SU-DHL-6 (cell line): Measurements from ENCODE around the gene PRKN.

ENCODE experiments used
- H2AFZ ChIP-seq: fragments of 200-600 bp; sonication (generic); 2 replicates; pipeline ENCODE4 v1.6.1; 2014; ENCODE audit warnings: low read depth, mild to moderate bottlenecking, moderate library complexity, mixed read lengths, antibody characterized with exemption, low read length; ENCODE audit not compliant: severe bottlenecking
- H3F3A ChIP-seq: fragments of 200-600 bp; shearing (Covaris generic); 2 replicates; pipeline ENCODE4 v1.6.0; 2016; ENCODE audit warnings: antibody characterized with exemption, mild to moderate bottlenecking; ENCODE audit not compliant: insufficient read depth
- H3K27ac ChIP-seq: fragments of 200-600 bp; sonication (generic); 2 replicates; pipeline ENCODE4 v1.5.1; 2016; ENCODE audit warnings: low read depth, mild to moderate bottlenecking, low read length, moderate library complexity, mixed read lengths
- H3K27me3 ChIP-seq: fragments of 200-600 bp; sonication (generic), shearing (Covaris generic); 2 replicates; pipeline ENCODE4 v1.6.0; 2014; ENCODE audit warnings: mild to moderate bottlenecking, low read length
- H3K36me3 ChIP-seq: fragments of 200-600 bp; sonication (generic); 2 replicates; pipeline ENCODE4 v1.6.1; 2014; ENCODE audit warnings: mild to moderate bottlenecking, low read length, mixed read lengths
- H3K4me2 ChIP-seq: fragments of 300-600, 200-600 bp; shearing (Covaris generic), sonication (generic); 2 replicates; pipeline ENCODE4 v1.6.0; 2014; ENCODE audit warnings: low read length, low read depth, mild to moderate bottlenecking; ENCODE audit not compliant: poor library complexity, severe bottlenecking
- H3K4me3 ChIP-seq: fragments of 200-600 bp; sonication (generic); 2 replicates; pipeline ENCODE4 v1.5.1; 2014; ENCODE audit warnings: antibody characterized with exemption, low read length, mild to moderate bottlenecking, mixed read lengths; ENCODE audit not compliant: insufficient read depth, poor library complexity, severe bottlenecking
- H3K79me2 ChIP-seq: fragments of 200-600 bp; sonication (generic); 2 replicates; pipeline ENCODE4 v1.6.1; 2014; ENCODE audit warnings: mild to moderate bottlenecking, low read length, moderate library complexity; ENCODE audit not compliant: insufficient read depth
- H3K9ac ChIP-seq: fragments of 200-600 bp; sonication (generic); 2 replicates; pipeline ENCODE4 v1.7.0; 2014; ENCODE audit warnings: mild to moderate bottlenecking, low read length
- H3K9me2 ChIP-seq: fragments of 200-600 bp; sonication (generic); replicated peaks from 2 replicates; pipeline ENCODE4 v1.6.1; 2014; ENCODE audit warnings: low read length; ENCODE audit not compliant: insufficient read depth
- H3K9me3 ChIP-seq: fragments of 200-600 bp; sonication (generic); 2 replicates; pipeline ENCODE4 v1.6.1; 2014; ENCODE audit warnings: low read length, mixed read lengths; ENCODE audit not compliant: insufficient read depth
- H4K20me1 ChIP-seq: fragments of 200-600 bp; sonication (generic); 2 replicates; pipeline ENCODE4 v1.6.1; 2014; ENCODE audit warnings: low read depth, mild to moderate bottlenecking, antibody characterized with exemption, low read length, moderate library complexity, mixed read lengths
- EZH2phosphoT487 ChIP-seq: fragments of 200-600 bp; sonication (generic), shearing (Covaris generic); conservative IDR thresholded peaks from 2 replicates; pipeline ENCODE4 v1.6.1; 2018; ENCODE audit warnings: mild to moderate bottlenecking, antibody characterized with exemption, low read length, moderate library complexity, mixed read lengths
- TF ChIP-seq, protein P1 (sequence below): fragments of 200-600 bp; sonication (generic); IDR thresholded peaks from one replicate; pipeline ENCODE4 v1.5.1; 2017; ENCODE audit warnings: antibody characterized with exemption, mild to moderate bottlenecking, low read length, moderate library complexity; ENCODE audit not compliant: insufficient read depth, poor library complexity, severe bottlenecking

The PRKN gene

GRCh38 chr6:161660666-161661571 is 1066.6 kb downstream of the PRKN start:
- Histone ChIP-seq H3K27ac (no peak overlapping the region), H3K4me2 (no peak overlapping the region), H3K4me3 (no peak overlapping the region), H3K36me3 (no peaks in the 10 kb centered on the region), H3K9ac (no peak overlapping the region), H3K27me3 (no peaks in the 10 kb centered on the region), H3F3A (no peaks in the 10 kb centered on the region), H4K20me1 (no peaks in the 10 kb centered on the region), H3K9me3 (no peaks in the 10 kb centered on the region), H2AFZ (no peak overlapping the region), H3K79me2 (no peaks in the 10 kb centered on the region), H3K9me2 (no peaks in the 10 kb centered on the region)
- TF ChIP-seq EZH2phosphoT487 = no peak
- TF ChIP-seq, protein P1, sequence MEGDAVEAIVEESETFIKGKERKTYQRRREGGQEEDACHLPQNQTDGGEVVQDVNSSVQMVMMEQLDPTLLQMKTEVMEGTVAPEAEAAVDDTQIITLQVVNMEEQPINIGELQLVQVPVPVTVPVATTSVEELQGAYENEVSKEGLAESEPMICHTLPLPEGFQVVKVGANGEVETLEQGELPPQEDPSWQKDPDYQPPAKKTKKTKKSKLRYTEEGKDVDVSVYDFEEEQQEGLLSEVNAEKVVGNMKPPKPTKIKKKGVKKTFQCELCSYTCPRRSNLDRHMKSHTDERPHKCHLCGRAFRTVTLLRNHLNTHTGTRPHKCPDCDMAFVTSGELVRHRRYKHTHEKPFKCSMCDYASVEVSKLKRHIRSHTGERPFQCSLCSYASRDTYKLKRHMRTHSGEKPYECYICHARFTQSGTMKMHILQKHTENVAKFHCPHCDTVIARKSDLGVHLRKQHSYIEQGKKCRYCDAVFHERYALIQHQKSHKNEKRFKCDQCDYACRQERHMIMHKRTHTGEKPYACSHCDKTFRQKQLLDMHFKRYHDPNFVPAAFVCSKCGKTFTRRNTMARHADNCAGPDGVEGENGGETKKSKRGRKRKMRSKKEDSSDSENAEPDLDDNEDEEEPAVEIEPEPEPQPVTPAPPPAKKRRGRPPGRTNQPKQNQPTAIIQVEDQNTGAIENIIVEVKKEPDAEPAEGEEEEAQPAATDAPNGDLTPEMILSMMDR = no peak

DNA sequence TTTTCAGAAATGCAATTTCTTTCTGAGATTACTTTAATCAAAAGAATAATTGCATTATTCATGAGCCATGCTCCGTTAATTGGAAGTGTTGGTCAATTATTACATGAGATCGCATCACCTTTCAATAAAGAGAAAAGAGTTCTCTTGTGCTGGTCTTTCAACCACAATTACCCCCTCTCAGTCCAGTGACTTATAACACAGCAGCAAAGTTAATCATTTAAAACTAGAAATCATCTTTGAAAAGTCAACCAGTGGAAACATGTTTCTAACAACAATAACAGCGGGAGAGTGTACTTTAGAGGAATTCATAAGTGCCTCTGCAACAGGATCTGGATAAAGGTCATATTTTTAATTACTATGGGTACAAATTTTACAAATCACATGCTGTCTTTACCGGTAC is 1069.4 kb downstream of the PRKN start:
- Histone ChIP-seq H3K9me3 (no peaks in the 10 kb centered on the region), H3K9me2 (no peaks in the 10 kb centered on the region), H3K4me3 (no peak overlapping the region), H4K20me1 (no peaks in the 10 kb centered on the region), H3K4me2 (no peak overlapping the region), H3F3A (no peaks in the 10 kb centered on the region), H3K79me2 (no peaks in the 10 kb centered on the region), H3K27ac (no peak overlapping the region), H3K27me3 (no peaks in the 10 kb centered on the region), H3K9ac (no peak overlapping the region), H2AFZ (no peak overlapping the region), H3K36me3 (no peaks in the 10 kb centered on the region)
- TF ChIP-seq EZH2phosphoT487 = no peak
- TF ChIP-seq, protein P1 = no peak

DNA sequence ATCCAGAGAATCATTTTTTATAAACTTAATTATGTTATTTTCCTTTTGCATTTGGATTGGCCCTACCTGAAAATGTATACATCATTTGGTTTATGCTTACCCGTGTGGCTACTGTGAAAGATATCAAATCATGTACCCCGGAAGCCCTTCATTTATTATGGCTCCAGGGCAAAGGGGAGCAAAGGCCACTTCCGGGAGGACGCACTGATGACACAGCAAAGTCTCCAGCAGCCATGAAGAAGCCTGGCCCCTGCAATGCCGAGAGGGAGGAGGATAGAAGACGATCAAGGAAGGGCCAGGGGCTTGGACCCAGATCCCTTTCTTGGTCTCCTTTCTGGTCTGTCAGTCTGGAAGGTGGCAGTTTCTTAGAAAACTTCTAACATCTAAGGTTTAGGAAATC is 1073.4 kb downstream of the PRKN start:
- Histone ChIP-seq H3K27me3 (no peaks in the 10 kb centered on the region), H3K9ac (no peak overlapping the region), H3F3A (no peaks in the 10 kb centered on the region), H2AFZ (no peak overlapping the region), H4K20me1 (no peaks in the 10 kb centered on the region), H3K27ac (no peak overlapping the region), H3K9me3 (no peaks in the 10 kb centered on the region), H3K4me3 (no peak overlapping the region), H3K9me2 (no peaks in the 10 kb centered on the region), H3K36me3 (no peaks in the 10 kb centered on the region), H3K4me2 (no peak overlapping the region), H3K79me2 (no peaks in the 10 kb centered on the region)
- TF ChIP-seq, protein P1 = no peak
- TF ChIP-seq EZH2phosphoT487 = no peak
